ENCODE measurements around the gene BRCC3. TPM values are rescaled to one million over a fixed set of nuclear protein-coding genes. Genes with fewer than 3 reads are reported as not detected.

BRCC3 gene
- total and polyA plus RNA-seq, 2 donors, result 11.8 to 13.5 TPM

GRCh38 chrX:155054255-155054654 lies 17.1 kb upstream of the BRCC3 start:
- DNase-seq (ENCODE audit: low read depth in 6 of 9, low spot score in 9 of 9), result no peak
- no peaks in the 10 kb centered on the region for H3K27me3 ChIP-seq (ENCODE audit: control insufficient read depth in 2 of 2, insufficient read depth in 1 of 2, low read length in 1 of 2)
- WGBS, result 95% methylated on average over 4 of the region's 4 CpGs
- no peak overlapping the region for H3K4me3 ChIP-seq (ENCODE audit: low read length in 2 of 2)
- peaks cover 0 to 10% of the 10 kb centered on the region in 2 donors for H3K36me3 ChIP-seq (ENCODE audit: control insufficient read depth in 2 of 2, insufficient read depth in 2 of 2, low read length in 1 of 2)
- H3K9me3 ChIP-seq (ENCODE audit: control insufficient read depth in 2 of 2, insufficient read depth in 1 of 2, low read length in 1 of 2), result no peaks in the 10 kb centered on the region
- peaks cover 0 to 4% of the 10 kb centered on the region in 2 donors for H3K4me1 ChIP-seq (ENCODE audit: control insufficient read depth in 2 of 2, insufficient read depth in 2 of 2, low read length in 2 of 2)
- no peak overlapping the region for H3K27ac ChIP-seq (ENCODE audit: low read depth in 1 of 2, low read length in 1 of 2)

DNA sequence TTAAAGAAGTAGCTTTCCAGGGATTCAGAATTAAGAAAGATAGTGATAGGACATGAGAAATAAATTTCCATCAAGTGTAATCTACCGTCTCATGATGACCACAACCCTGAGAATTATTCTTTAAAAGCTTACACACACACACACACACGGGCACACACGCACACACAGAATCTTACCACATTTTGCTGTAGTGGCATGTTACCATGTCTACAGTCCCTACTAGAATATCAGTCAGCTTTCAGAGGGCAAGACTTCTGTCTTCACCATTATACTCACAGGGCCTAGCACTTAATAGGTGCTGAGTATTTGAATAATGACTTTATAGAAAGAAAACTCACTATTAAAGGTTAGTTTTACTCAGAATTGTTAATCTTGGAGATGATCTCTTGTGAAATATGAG lies 15.8 kb upstream of the BRCC3 start:
- Histone ChIP-seq H3K36me3 (ENCODE audit: control insufficient read depth in 2 of 2, insufficient read depth in 2 of 2, low read length in 1 of 2) (peaks cover 0 to 10% of the 10 kb centered on the region in 2 donors), H3K4me1 (ENCODE audit: control insufficient read depth in 2 of 2, insufficient read depth in 2 of 2, low read length in 2 of 2) (peaks cover 0 to 4% of the 10 kb centered on the region in 2 donors), H3K27me3 (ENCODE audit: control insufficient read depth in 2 of 2, insufficient read depth in 1 of 2, low read length in 1 of 2) (no peaks in the 10 kb centered on the region), H3K4me3 (ENCODE audit: low read length in 2 of 2) (no peak overlapping the region), H3K27ac (ENCODE audit: low read depth in 1 of 2, low read length in 1 of 2) (no peak overlapping the region), H3K9me3 (ENCODE audit: control insufficient read depth in 2 of 2, insufficient read depth in 1 of 2, low read length in 1 of 2) (no peaks in the 10 kb centered on the region)
- 98% methylated on average over 3 of the region's 3 CpGs for WGBS
- no peak for DNase-seq (ENCODE audit: low read depth in 6 of 9, low spot score in 9 of 9)

DNA sequence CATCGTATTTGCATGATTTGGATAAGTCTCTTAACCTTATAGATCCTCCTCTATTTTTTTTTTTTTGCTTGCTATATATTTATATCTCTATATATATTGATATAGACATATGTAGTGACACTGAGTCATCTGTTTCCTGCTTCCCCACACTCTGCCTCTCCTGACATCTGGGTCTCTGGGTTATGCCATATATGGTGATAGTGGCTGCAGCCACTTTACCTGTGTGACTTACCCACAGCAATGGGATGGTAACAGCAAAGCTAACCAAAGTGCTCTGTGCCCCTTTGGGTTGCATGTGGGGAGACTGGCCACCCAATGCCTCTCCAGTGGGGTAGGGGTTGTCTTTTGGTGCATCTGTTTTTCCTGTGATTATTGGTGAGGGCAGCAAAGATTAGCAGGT lies 14.8 kb upstream of the BRCC3 start:
- Histone ChIP-seq H3K36me3 (ENCODE audit: control insufficient read depth in 2 of 2, insufficient read depth in 2 of 2, low read length in 1 of 2) (peaks cover 0 to 13% of the 10 kb centered on the region in 2 donors), H3K4me1 (ENCODE audit: control insufficient read depth in 2 of 2, insufficient read depth in 2 of 2, low read length in 2 of 2) (peaks cover 0 to 4% of the 10 kb centered on the region in 2 donors), H3K27me3 (ENCODE audit: control insufficient read depth in 2 of 2, insufficient read depth in 1 of 2, low read length in 1 of 2) (no peaks in the 10 kb centered on the region), H3K4me3 (ENCODE audit: low read length in 2 of 2) (no peak overlapping the region), H3K27ac (ENCODE audit: low read depth in 1 of 2, low read length in 1 of 2) (no peak overlapping the region), H3K9me3 (ENCODE audit: control insufficient read depth in 2 of 2, insufficient read depth in 1 of 2, low read length in 1 of 2) (no peaks in the 10 kb centered on the region)
- 97% methylated on average over 1 of the region's 1 CpG for WGBS
- DNase-seq (ENCODE audit: low read depth in 6 of 9, low spot score in 9 of 9), result peak in 1 of 9 donors; percentile 11

GRCh38 chrX:155056877-155057792 lies 14.2 kb upstream of the BRCC3 start:
- Histone ChIP-seq H3K4me3 (ENCODE audit: low read length in 2 of 2) (no peak overlapping the region), H3K36me3 (ENCODE audit: control insufficient read depth in 2 of 2, insufficient read depth in 2 of 2, low read length in 1 of 2) (peaks cover 0 to 13% of the 10 kb centered on the region in 2 donors), H3K27ac (ENCODE audit: low read depth in 1 of 2, low read length in 1 of 2) (no peak overlapping the region), H3K4me1 (ENCODE audit: control insufficient read depth in 2 of 2, insufficient read depth in 2 of 2, low read length in 2 of 2) (peaks cover 0 to 4% of the 10 kb centered on the region in 2 donors), H3K9me3 (ENCODE audit: control insufficient read depth in 2 of 2, insufficient read depth in 1 of 2, low read length in 1 of 2) (no peaks in the 10 kb centered on the region), H3K27me3 (ENCODE audit: control insufficient read depth in 2 of 2, insufficient read depth in 1 of 2, low read length in 1 of 2) (no peaks in the 10 kb centered on the region)
- 20% methylated on average over 23 of the region's 25 CpGs for WGBS
- peak in 6 of 9 donors; percentile 23 to 68 (median 50) for DNase-seq (ENCODE audit: low read depth in 6 of 9, low spot score in 9 of 9)

DNA sequence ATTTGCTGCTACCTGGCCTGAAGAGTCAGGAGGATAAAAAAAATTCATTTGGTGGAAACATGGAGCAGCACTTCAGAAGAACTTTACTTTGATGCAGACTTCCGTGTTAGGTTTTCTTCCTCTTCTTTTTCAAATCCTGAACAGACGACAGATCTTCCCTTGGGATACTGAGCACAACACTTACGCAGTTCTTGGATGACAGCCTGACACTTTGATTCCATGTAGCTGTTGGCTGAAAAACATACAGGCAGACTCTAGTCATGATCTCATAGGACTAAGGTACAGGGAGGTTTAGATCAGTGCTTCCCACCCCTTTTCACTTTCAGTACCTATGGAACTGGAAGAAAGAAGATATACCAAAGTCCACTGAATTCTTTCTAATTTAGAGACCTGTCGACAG lies 9.5 kb upstream of the BRCC3 start:
- Histone ChIP-seq H3K4me1 (ENCODE audit: control insufficient read depth in 2 of 2, insufficient read depth in 2 of 2, low read length in 2 of 2) (peaks cover 0 to 1% of the 10 kb centered on the region in 2 donors), H3K27me3 (ENCODE audit: control insufficient read depth in 2 of 2, insufficient read depth in 1 of 2, low read length in 1 of 2) (no peaks in the 10 kb centered on the region), H3K36me3 (ENCODE audit: control insufficient read depth in 2 of 2, insufficient read depth in 2 of 2, low read length in 1 of 2) (peaks cover 0 to 6% of the 10 kb centered on the region in 2 donors), H3K9me3 (ENCODE audit: control insufficient read depth in 2 of 2, insufficient read depth in 1 of 2, low read length in 1 of 2) (no peaks in the 10 kb centered on the region), H3K27ac (ENCODE audit: low read depth in 1 of 2, low read length in 1 of 2) (no peak overlapping the region), H3K4me3 (ENCODE audit: low read length in 2 of 2) (no peak overlapping the region)
- 97% methylated on average over 4 of the region's 4 CpGs for WGBS
- DNase-seq (ENCODE audit: low read depth in 6 of 9, low spot score in 9 of 9), result no peak

DNA sequence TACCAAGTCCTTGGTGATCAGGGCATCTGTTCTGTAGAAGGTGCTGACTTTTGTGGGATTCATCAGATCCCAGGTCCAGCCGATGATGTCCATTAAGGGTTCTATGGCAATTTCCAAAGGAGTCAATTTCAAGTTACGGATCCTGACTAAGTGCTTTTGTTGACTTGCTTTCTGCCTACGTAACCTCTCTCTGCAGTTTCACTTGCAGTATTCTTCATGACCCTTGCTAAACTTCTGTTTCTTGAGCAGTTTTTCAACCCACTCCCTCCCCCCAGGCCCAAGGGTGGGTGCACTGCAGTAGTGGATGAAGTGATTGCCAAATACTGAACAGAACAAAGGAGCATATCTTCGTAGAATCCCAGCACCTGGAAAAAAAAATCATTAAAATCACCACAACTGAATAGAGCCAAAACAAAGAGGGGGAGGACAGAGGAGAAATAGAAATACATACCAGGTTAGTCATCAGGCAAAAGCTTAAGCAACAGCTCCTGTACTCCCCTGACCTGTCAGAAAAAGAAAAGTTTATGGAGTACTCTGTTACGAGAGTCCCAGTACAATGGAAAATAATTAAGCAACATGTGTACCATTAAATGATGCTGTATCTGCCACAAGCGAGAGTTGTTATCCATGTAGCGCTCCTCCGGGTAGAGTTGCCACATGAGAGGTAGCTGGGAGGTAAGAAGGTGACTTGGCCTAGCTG lies 6.1 kb upstream of the BRCC3 start:
- WGBS, result 98% methylated on average over 8 of the region's 8 CpGs
- H3K9me3 ChIP-seq (ENCODE audit: control insufficient read depth in 2 of 2, insufficient read depth in 1 of 2, low read length in 1 of 2), result no peaks in the 10 kb centered on the region
- H3K4me1 ChIP-seq (ENCODE audit: control insufficient read depth in 2 of 2, insufficient read depth in 2 of 2, low read length in 2 of 2), result no peaks in the 10 kb centered on the region
- no peak for DNase-seq (ENCODE audit: low read depth in 6 of 9, low spot score in 9 of 9)
- H3K4me3 ChIP-seq (ENCODE audit: low read length in 2 of 2), result no peak overlapping the region
- H3K27ac ChIP-seq (ENCODE audit: low read depth in 1 of 2, low read length in 1 of 2), result no peak overlapping the region
- no peaks in the 10 kb centered on the region for H3K27me3 ChIP-seq (ENCODE audit: control insufficient read depth in 2 of 2, insufficient read depth in 1 of 2, low read length in 1 of 2)
- H3K36me3 ChIP-seq (ENCODE audit: control insufficient read depth in 2 of 2, insufficient read depth in 2 of 2, low read length in 1 of 2), result peaks cover 0 to 6% of the 10 kb centered on the region in 2 donors

DNA sequence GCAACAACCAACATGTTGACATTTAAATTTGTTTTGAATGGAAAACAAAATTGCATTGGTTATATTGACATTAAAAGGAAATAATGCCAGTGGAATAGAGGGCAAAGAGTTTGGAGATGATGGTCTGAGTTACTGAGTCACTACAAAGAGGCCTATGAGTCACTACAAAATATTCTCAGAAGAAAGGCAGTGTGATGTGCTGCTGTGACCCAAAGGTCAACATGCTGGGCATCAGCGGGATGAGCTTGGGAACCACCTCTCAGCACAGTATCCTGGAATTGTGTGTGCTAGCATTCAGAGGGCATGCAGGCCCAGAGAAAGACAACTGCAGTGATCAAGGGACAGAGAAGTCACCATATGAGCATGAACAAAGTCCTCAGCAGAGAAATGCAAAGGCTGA lies 3.1 kb upstream of the BRCC3 start:
- H3K4me3 ChIP-seq (ENCODE audit: low read length in 2 of 2), result no peak overlapping the region
- H3K9me3 ChIP-seq (ENCODE audit: control insufficient read depth in 2 of 2, insufficient read depth in 1 of 2, low read length in 1 of 2), result no peaks in the 10 kb centered on the region
- DNase-seq (ENCODE audit: low read depth in 6 of 9, low spot score in 9 of 9), result no peak
- H3K4me1 ChIP-seq (ENCODE audit: control insufficient read depth in 2 of 2, insufficient read depth in 2 of 2, low read length in 2 of 2), result peaks cover 0 to 8% of the 10 kb centered on the region in 2 donors
- H3K27ac ChIP-seq (ENCODE audit: low read depth in 1 of 2, low read length in 1 of 2), result no peak overlapping the region
- WGBS, result 92% methylated on average over 1 of the region's 1 CpG
- no peaks in the 10 kb centered on the region for H3K27me3 ChIP-seq (ENCODE audit: control insufficient read depth in 2 of 2, insufficient read depth in 1 of 2, low read length in 1 of 2)
- H3K36me3 ChIP-seq (ENCODE audit: control insufficient read depth in 2 of 2, insufficient read depth in 2 of 2, low read length in 1 of 2), result peaks cover 0 to 8% of the 10 kb centered on the region in 2 donors

GRCh38 chrX:155069414-155069813 lies 1.9 kb upstream of the BRCC3 start:
- H3K27me3 ChIP-seq (ENCODE audit: control insufficient read depth in 2 of 2, insufficient read depth in 1 of 2, low read length in 1 of 2), result no peaks in the 10 kb centered on the region
- 97% methylated on average over 1 of the region's 1 CpG for WGBS
- no peak overlapping the region for H3K4me3 ChIP-seq (ENCODE audit: low read length in 2 of 2)
- H3K27ac ChIP-seq (ENCODE audit: low read depth in 1 of 2, low read length in 1 of 2), result no peak overlapping the region
- no peak for DNase-seq (ENCODE audit: low read depth in 6 of 9, low spot score in 9 of 9)
- peaks cover 0 to 9% of the 10 kb centered on the region in 2 donors for H3K36me3 ChIP-seq (ENCODE audit: control insufficient read depth in 2 of 2, insufficient read depth in 2 of 2, low read length in 1 of 2)
- H3K9me3 ChIP-seq (ENCODE audit: control insufficient read depth in 2 of 2, insufficient read depth in 1 of 2, low read length in 1 of 2), result no peaks in the 10 kb centered on the region
- H3K4me1 ChIP-seq (ENCODE audit: control insufficient read depth in 2 of 2, insufficient read depth in 2 of 2, low read length in 2 of 2), result peaks cover 0 to 8% of the 10 kb centered on the region in 2 donors

- no peak for DNase-seq (ENCODE audit: low read depth in 6 of 9, low spot score in 9 of 9)
- Histone ChIP-seq H3K27me3 (ENCODE audit: control insufficient read depth in 2 of 2, insufficient read depth in 1 of 2, low read length in 1 of 2) (no peaks in the 10 kb centered on the region), H3K27ac (ENCODE audit: low read depth in 1 of 2, low read length in 1 of 2) (no peak overlapping the region), H3K36me3 (ENCODE audit: control insufficient read depth in 2 of 2, insufficient read depth in 2 of 2, low read length in 1 of 2) (peaks cover 0 to 9% of the 10 kb centered on the region in 2 donors), H3K9me3 (ENCODE audit: control insufficient read depth in 2 of 2, insufficient read depth in 1 of 2, low read length in 1 of 2) (no peaks in the 10 kb centered on the region), H3K4me3 (ENCODE audit: low read length in 2 of 2) (peak overlapping the region; percentile 57 to 77), H3K4me1 (ENCODE audit: control insufficient read depth in 2 of 2, insufficient read depth in 2 of 2, low read length in 2 of 2) (peaks cover 0 to 8% of the 10 kb centered on the region in 2 donors)
- 3% methylated on average over 12 of the region's 12 CpGs for WGBS
These were observed 1.3 kb upstream of the BRCC3 start for GRCh38 chrX:155070038-155070437.
